COLO829 (cell line): Measurements from ENCODE around the gene DMRTA1.
"Not testable (repeated sequence)": the region's sequence is repeated elsewhere in the genome, so short reads cannot be mapped to it uniquely, and the experiment has no call there.

Source experiments
- DNase-seq: peaks from one replicate; pipeline ENCODE4 v3.0.0; 2012; ENCODE audit warnings: low spot score

DMRTA1 gene, protein sequence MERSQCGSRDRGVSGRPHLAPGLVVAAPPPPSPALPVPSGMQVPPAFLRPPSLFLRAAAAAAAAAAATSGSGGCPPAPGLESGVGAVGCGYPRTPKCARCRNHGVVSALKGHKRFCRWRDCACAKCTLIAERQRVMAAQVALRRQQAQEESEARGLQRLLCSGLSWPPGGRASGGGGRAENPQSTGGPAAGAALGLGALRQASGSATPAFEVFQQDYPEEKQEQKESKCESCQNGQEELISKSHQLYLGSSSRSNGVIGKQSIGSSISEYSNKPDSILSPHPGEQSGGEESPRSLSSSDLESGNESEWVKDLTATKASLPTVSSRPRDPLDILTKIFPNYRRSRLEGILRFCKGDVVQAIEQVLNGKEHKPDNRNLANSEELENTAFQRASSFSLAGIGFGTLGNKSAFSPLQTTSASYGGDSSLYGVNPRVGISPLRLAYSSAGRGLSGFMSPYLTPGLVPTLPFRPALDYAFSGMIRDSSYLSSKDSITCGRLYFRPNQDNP

DNA sequence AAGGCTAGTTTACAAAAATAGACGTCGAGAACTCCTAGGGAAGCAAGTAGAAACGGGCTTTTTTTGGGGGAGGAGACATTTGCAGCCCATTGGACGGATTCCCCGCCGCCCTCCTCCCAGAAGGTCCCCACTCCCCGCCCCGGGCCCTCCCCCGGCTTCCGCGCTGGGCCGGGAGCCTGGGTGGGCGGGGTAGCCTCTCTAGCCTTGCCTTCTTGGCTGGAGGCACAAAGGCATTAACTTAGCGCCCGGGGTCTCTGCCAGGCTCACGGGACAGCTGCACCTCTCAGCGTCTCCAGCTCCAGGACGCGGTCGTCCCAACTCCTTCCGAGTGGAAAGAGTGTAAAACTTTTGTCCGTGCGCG lies at the start of gene DMRTA1:
Gene DMRTA1 (plus strand): TSS at position 236 of the 361 bp plus-strand sequence. CDS start 242 bp downstream, outside the sequence.
- peak; percentile 57 for DNase-seq

DNA sequence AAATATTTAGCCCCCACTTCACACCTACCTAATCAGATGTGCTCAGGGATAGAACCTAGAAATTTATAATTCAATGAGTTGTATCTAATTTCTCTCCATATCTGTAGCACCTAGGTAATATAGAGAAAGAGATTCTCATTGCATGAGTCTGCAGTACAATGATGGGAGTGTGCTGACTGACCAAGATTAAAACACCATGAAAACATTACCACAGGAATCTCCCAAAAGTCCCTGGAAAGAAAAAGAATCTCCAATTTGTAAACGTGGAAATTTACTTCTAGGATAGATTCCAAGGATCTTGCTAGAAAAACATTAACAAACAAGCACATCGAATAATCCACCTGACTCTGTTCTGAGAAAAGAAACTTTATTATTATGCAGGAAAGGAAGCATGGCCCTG lies 45.0 kb upstream of the DMRTA1 start:
- no peak for DNase-seq

GRCh38 chr9:22405869-22406659 lies 40.6 kb upstream of the DMRTA1 start:
- DNase-seq, result no peak

GRCh38 chr9:22413884-22414283 lies 32.7 kb upstream of the DMRTA1 start:
- no peak for DNase-seq

DNA sequence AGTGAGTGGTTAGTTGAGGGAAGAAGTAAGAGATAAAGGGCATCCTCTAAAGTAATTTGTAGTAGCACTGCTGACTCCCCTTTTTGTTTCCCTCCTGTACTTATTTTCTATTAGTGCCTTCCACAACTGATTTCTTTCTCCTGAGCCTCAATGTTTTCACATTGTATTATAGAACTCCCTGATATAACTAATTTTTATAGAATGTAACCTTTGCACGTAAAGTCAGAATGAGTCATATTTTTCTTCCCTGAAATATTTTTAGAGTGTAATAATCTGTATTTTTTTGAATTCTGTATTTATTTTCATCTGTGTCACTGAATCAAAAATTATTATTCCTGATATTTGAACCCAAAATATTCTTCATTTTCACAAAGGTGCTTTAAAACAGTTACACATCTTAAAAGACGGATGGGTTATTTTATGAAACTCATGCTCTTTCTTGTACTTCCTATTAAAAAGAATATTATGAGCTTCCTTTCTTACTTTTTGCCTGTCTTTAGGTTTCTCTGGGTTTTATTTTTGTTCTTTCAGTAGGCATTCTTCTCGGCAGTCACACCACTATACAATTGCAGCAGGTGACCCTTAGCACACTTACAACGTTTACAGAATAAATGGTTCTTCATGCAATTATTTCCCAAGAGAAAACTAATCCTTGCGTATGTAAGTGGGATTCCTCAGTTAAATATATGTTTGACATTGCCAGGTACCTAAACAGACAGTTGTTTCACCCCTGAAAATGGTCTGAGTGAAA lies 30.5 kb upstream of the DMRTA1 start:
- DNase-seq, result no peak

DNA sequence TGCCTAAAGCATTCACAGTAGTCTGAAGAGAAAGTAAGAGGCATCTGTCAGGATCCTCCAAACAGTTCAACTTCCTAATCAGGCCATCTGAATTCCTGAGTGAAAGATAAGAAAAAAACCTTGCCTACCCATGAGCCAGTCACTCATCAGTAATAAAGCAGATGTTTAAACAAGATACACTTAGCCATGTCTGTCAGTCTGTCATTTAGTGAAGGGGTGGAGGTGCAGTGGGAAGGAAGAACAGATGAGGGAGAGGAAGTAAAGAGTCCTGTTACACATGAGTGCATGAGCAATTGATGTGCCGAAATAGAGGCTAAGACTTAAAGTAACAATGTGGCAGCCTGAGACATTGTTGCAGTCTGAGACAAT lies 29.9 kb upstream of the DMRTA1 start:
- no peak for DNase-seq

DNA sequence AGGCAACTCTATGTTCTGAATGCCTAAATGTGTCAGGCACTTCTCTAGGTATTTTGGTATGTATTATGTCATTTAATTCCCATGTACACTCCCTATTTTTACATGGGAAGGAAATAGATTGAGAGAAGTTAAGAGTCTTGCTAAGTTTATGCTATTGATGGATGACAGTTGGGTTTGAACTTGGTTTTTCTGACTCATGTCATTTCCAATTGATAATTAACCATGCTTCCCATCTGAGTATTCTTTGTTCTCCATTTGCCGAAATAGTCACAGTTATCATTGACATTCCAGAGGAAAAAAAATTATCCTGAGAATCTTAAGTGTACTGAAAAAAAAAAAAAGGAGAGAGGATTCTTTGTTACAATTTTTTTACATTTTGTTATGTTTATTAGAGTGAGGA lies 23.1 kb upstream of the DMRTA1 start:
- DNase-seq, result no peak

DNA sequence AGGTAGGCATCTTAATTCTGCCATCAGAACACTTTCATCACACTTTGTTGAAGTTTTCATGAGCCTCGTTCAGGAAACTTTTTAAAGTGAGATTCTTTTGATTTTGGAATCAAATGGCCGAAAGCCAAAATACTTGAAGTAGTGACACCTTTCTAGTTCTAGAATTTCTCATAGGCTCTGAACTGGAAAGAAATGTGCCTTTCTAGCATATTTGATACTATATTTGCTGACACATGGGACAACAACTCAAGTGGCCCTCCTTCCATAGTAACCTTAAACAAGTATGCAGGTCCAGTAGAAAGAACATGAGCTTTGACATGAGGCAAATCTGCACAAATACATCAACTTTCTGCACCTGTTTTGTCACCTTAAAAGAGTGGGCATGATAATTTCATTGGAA lies 22.0 kb upstream of the DMRTA1 start:
- no peak for DNase-seq

- DNase-seq, result no peak
Measured at GRCh38 chr9:22425551-22425950, 21.1 kb upstream of the DMRTA1 start.

DNA sequence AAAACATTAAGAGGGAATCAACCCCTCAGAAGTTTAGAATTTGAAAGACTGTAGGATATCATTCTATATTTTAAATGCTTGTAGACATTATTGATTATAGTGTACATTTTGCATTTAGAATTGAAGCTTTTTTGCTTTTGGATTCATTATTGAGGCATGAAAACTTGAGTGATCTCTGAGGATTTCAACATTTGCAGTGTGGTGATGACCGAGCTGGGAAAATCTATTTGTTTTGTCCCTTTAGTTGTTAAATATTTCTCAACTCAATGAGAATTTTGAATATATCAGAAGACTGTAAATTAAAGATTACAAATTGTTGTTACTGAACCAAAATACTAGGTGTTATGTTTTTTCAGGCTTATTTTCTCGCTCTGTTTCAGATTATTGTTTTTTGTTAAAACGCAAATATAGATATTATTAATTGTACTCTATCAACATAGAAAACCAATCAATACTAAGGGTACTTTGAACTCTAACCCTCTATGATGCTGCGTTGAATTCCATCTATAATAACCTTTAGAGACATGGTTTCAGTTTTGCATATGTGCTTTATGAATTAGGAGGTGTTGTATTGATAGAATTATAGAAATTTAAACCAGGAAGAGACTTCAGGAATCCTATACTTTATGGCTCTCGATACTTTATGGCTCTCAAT lies 19.3 kb upstream of the DMRTA1 start:
- no peak for DNase-seq

DNA sequence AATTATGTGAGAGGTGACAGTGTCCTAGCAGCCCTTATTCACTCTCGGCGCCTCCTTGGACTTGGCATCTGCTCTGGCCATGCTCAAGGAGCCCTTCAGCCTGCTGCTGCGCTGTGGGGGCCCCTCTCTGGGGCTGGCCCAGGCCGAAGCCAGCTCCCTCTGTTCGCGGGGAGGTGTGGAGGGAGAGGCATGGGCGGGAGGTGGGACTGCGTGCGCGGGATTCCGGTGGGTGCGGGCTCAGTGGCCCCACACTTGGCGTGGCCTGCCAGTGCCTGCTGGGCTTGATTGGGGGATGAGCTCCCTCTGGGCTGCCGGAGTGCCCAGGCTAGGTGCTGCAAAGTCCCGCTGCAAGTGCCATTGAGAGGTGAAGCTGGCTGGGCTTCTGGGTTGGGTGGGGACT lies 12.9 kb upstream of the DMRTA1 start:
- DNase-seq, result no peak

DNA sequence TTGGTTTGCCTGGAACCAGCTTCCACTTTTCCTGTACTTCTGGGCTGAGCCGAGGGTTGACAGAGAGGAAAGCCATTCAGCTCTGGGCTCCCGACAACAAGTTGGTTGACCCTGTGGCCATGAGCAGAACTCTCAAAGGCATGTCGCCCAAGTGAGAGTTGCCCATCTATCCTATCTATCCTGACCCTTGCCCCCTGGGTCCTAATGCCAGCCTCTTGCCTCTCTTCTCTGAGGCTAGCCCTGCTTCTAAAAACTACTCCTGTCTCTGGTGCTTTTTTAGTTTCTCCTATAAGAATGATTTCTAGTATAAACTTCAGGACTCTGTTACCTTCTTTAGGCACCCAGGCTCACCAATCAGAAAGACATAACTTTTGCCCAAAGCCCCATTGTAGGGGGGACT lies 11.4 kb upstream of the DMRTA1 start:
- not testable (repeated sequence) for DNase-seq

- not testable (repeated sequence) for DNase-seq
Measured at GRCh38 chr9:22437461-22438067, 9.1 kb upstream of the DMRTA1 start.

DNA sequence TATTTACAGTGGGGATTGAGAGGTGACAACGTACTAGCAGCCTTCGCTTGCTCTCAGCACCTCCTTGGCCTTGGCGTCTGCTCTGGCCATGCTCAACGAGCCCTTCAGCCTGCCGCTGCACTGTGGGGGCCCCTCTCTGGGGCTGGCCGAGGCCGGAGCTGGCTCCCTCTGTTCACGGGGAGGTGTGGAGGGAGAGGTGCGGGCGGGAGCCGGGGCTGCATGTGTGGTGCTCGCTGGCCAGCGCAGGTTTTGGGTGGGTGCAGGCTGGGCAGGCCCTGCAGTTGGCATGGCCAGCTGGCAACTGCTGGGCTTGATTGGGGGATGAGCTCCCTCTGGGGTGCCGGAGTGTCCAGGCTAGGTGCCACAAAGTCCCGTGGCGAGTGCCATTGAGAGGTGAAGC lies 5.8 kb upstream of the DMRTA1 start:
- no peak for DNase-seq

- DNase-seq, result no peak
Measured at GRCh38 chr9:22446950-22447617, 460 bp downstream of the DMRTA1 start.

DNA sequence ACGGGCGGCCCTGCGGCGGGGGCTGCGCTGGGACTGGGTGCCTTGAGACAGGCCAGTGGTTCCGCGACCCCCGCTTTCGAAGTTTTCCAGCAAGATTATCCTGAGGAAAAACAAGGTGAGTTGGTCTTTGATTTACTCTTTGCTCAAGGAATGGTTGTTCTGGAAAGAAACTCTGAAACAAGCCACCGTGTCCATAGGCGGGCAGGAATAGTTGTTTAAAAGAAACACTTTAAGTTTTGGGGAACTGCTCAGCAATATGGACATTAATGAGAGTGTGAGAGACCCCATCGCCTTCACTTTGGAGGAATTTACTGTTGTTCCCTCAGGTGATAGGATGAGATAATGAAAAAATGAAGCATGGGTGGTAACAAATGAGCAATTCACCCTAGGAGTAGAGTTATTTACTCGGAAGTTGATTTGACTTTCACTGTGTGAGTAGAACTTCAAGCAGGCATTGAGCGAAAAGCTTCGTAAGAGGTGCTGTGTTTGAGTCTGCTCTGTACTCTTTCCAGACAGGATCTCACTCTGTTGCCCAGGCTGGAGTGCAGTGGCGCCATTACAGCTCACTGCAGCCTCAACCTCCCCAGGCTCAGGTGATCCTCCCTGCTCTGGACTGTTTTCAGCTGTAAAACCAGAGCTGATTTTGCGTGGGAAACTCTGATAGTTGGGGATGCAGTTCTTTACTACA lies 1.1 kb downstream of the DMRTA1 start:
- no peak for DNase-seq

GRCh38 chr9:22449719-22450118 lies 3.1 kb downstream of the DMRTA1 start:
- no peak for DNase-seq

DNA sequence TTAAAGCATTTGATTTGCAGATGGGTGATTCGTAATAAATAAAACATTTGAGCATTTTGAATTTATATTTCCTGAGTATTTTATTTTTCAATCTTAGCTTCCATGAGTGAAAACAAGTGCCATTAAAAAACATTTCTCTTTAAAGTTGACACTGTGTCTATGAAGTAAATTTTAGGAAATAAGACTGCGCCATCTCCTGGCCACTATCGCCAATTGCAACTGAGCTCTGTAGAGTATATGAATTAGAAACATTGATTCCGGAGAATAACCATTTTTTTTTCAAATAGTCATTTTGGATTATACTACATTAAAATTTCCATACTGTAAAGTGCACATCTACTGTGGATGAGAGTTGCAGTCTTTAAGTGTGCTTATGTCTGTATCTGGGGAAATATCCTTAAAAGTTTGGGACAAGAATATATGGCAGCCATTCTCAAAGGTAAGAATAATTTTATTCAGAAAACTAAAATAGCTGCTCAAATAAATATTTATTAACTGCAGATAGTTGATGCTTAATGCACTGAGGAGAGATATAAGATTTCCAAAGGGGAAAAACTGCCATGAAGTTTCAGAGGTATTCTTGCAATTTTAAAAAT lies 5.9 kb downstream of the DMRTA1 start:
- DNase-seq, result no peak

DNA sequence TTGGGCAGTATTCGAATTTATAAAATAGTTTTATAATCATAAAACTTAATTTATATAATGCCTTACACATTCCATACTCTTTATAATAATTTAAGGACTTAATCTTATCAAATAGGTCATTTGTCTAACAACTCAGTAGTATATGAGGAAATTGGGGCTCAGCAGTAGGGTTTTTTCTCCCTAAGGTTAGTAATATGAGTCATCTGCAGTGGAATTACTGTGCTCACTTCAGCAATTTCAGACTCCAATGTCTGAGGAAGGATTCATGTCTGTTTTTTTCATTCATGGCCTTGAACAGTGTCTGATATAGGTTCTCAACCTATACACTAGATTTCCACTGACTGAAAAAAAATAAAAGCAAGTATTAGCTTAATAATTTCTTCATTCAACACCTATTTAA lies 7.4 kb downstream of the DMRTA1 start:
- DNase-seq, result no peak

- no peak for DNase-seq
Measured at GRCh38 chr9:22455181-22455580, 8.6 kb downstream of the DMRTA1 start.
